K562 (cell line): Measurements from ENCODE around the gene KDM2B. TPM values are rescaled to one million over a fixed set of nuclear protein-coding genes. Genes with fewer than 3 reads are reported as not detected.
A peak's percentile ranks its signal among the peaks of the same experiment; 100 is the strongest.

Experiments used
- ATAC-seq: fragments of 200-7000 bp; cut with Tn5 transposase; 3 replicates; pipeline ENCODE4 v1.9.1; 2020; ENCODE audit warnings: moderate library complexity
- BruUV-seq: library from RNA; stranded (reverse); fragments of 400-500 nt; replicated peaks from 2 replicates; lab custom pipeline; 2021; lab: Mats Ljungman, UMichigan
- CTCF ChIA-PET: fragments of 300-600 bp; formaldehyde crosslinking; extraction: SDS; loops from one replicate; lab custom pipeline; 2021; ENCODE audit warnings: low intra/inter-chr PET ratio; lab: Yijun Ruan, JAX
- POLR2A ChIA-PET: fragments of 300-600, 350-650 bp; sonication (Branson Sonifier 250); formaldehyde crosslinking; extraction: SDS; loops from one replicate; lab custom pipeline; 2021; ENCODE audit warnings: antibody characterized with exemption, inconsistent platforms; lab: Yijun Ruan, JAX
- DNase-seq, 4 experiments: peaks; one replicate each; pipeline versions ENCODE4 v3.0.0 to v3.0.0-alpha.2; 2011 to 2018; ENCODE audit warnings: low spot score in 3 of 4, mixed read lengths in 3 of 4; ENCODE audit errors: extremely low read depth in 1 of 4
- FAIRE-seq: peaks from 2 replicates; lab custom pipeline; 2011; peaks lifted over from hg19 to GRCh38; lab: Jason Lieb, UNC
- H2AFZ ChIP-seq: 2 replicates; pipeline ENCODE4 v1.6.0; 2011; ENCODE audit warnings: low read depth, low read length, control low read depth, inconsistent platforms
- H3K27ac ChIP-seq: fragments of 200-600 bp; 3 replicates; pipeline ENCODE4 v1.8.0; 2011; ENCODE audit warnings: low read depth, mild to moderate bottlenecking, control low read depth, inconsistent platforms, low read length, moderate library complexity, mixed read lengths; ENCODE audit errors: extremely low read depth
- H3K27me3 ChIP-seq, 2 experiments: fragments of 300-600 bp in 1 of 2; 2 replicates in 1 of 2; 3 replicates in 1 of 2; pipeline versions ENCODE4 v1.6.0 to v1.8.0; 2011; ENCODE audit warnings: inconsistent platforms in 2 of 2, low read length in 2 of 2, mild to moderate bottlenecking in 1 of 2, mixed read lengths in 1 of 2, moderate library complexity in 1 of 2; ENCODE audit not compliant: control insufficient read depth in 2 of 2, insufficient read depth in 2 of 2
- H3K36me3 ChIP-seq: fragments of 300-600 bp; 3 replicates; pipeline ENCODE4 v1.8.0; 2011; ENCODE audit warnings: mild to moderate bottlenecking, low read length, inconsistent platforms; ENCODE audit not compliant: control insufficient read depth, insufficient read depth
- H3K4me1 ChIP-seq, 2 experiments: fragments of 200-600 bp in 1 of 2; replicated peaks in 1 of 2; 2 replicates in 1 of 2; 3 replicates in 1 of 2; pipeline versions ENCODE4 v1.5.1 to v1.8.0; 2011; ENCODE audit warnings: inconsistent platforms in 2 of 2, low read length in 2 of 2, mild to moderate bottlenecking in 1 of 2, mixed read lengths in 1 of 2, moderate library complexity in 1 of 2; ENCODE audit not compliant: control insufficient read depth in 2 of 2, insufficient read depth in 2 of 2
- H3K4me2 ChIP-seq: 2 replicates; pipeline ENCODE4 v1.6.1; 2011; ENCODE audit warnings: low read length, control low read depth, inconsistent platforms, mixed read lengths; ENCODE audit not compliant: insufficient read depth
- H3K4me3 ChIP-seq: fragments of 200-600 bp; sonication (generic), shearing (Covaris generic); 2 replicates; pipeline ENCODE4 v1.5.1; 2016; ENCODE audit warnings: control low read depth, inconsistent platforms
- H3K79me2 ChIP-seq: fragments of 200-600 bp; 3 replicates; pipeline ENCODE4 v1.8.0; 2011; ENCODE audit warnings: low read length, inconsistent platforms; ENCODE audit not compliant: control insufficient read depth, insufficient read depth
- H3K9ac ChIP-seq, 2 experiments: 2 replicates each; pipeline versions ENCODE4 v1.6.0 to v1.6.1; 2011; ENCODE audit warnings: low read depth in 2 of 2, low read length in 2 of 2, control low read depth in 1 of 2, inconsistent platforms in 1 of 2, mild to moderate bottlenecking in 1 of 2, mixed read lengths in 1 of 2; ENCODE audit not compliant: insufficient read depth in 1 of 2
- H3K9me1 ChIP-seq: one replicate; pipeline ENCODE4 v1.6.0; 2011; ENCODE audit warnings: inconsistent platforms, mild to moderate bottlenecking, low read length, moderate library complexity; ENCODE audit not compliant: control insufficient read depth, insufficient read depth
- H3K9me3 ChIP-seq: replicated peaks from 2 replicates; pipeline ENCODE4 v1.5.1; 2011; ENCODE audit warnings: low read depth, low read length, inconsistent platforms; ENCODE audit not compliant: control insufficient read depth, insufficient read depth
- H4K20me1 ChIP-seq: replicated peaks from 2 replicates; pipeline ENCODE4 v1.6.1; 2011; ENCODE audit warnings: low read length, inconsistent platforms, mixed read lengths; ENCODE audit not compliant: control insufficient read depth, insufficient read depth
- GTF2E2 ChIP-seq: fragments of 200-800 bp; sonication (Bioruptor generic); IDR thresholded peaks from 2 replicates; pipeline ENCODE4 v1.6.1; 2016; ENCODE audit warnings: missing genetic modification characterization, missing compliant biosample characterization
- HMGN3 ChIP-seq: IDR thresholded peaks from 2 replicates; pipeline ENCODE4 v1.6.1; 2011; ENCODE audit warnings: borderline replicate concordance, low read depth, mild to moderate bottlenecking, mixed read lengths, low read length; ENCODE audit not compliant: insufficient read length; ENCODE audit errors: extremely low read depth
- KAT7 ChIP-seq: sonication (generic); formaldehyde crosslinking; IDR thresholded peaks from 2 replicates; pipeline ENCODE4 v1.8.0; 2022; ENCODE audit warnings: missing genetic modification reagents, mild to moderate bottlenecking, borderline replicate concordance
- PPARD ChIP-seq: fragments of 250-450 bp; sonication (Bioruptor Pico); IDR thresholded peaks from 2 replicates; pipeline ENCODE4 v1.8.0; 2022; ENCODE audit warnings: inconsistent platforms, mild to moderate bottlenecking, moderate library complexity
- U2AF1 ChIP-seq: fragments of 200-400 bp; formaldehyde crosslinking; optimal IDR thresholded peaks from 2 replicates; pipeline ENCODE3; 2017; ENCODE audit warnings: mild to moderate bottlenecking, low read depth, low read length, moderate library complexity
- ZNF239 ChIP-seq: fragments of 250-450 bp; sonication (Bioruptor Pico); IDR thresholded peaks from 2 replicates; pipeline ENCODE4 v1.4.0; 2020; ENCODE audit warnings: mild to moderate bottlenecking
- ZNF253 ChIP-seq: fragments of 250-450 bp; sonication (Bioruptor Pico); conservative IDR thresholded peaks from 2 replicates; pipeline ENCODE4 v1.6.1; 2021; ENCODE audit warnings: mild to moderate bottlenecking
- ZNF445 ChIP-seq: fragments of 250-450 bp; sonication (Bioruptor Pico); IDR thresholded peaks from 2 replicates; pipeline ENCODE4 v1.4.0; 2020; ENCODE audit warnings: low read depth, mild to moderate bottlenecking, moderate library complexity
- WGBS: fragments of 100-300 bp; shearing (Covaris generic); methylation state at CpG from one replicate; pipeline ENCODE4 v1.1.6; 2016; ENCODE audit warnings: low coverage, mixed read lengths; ENCODE audit not compliant: insufficient coverage; ENCODE audit errors: missing lambda C conversion rate; 5-methylcytosine and 5-hydroxymethylcytosine counted together
- in situ Hi-C: fragments of 300-500 bp; cut with MboI; formaldehyde crosslinking; loops from 4 replicates; pipeline ENCODE4 v1.15.0; 2018; ENCODE audit warnings: inconsistent platforms, mixed read lengths
- intact Hi-C: fragments of 100-400 bp; cut with micrococcal nuclease; formaldehyde crosslinking; loops from 2 replicates; pipeline ENCODE4 v1.14.2; 2022
- polyA plus RNA-seq, 8 experiments: library from polyadenylated mRNA; depleted of rRNA in 4 of 8; stranded (reverse) in 5 of 8; unstranded in 3 of 8; fragments of >200 nt; fragmentation: Nextera tagmentation in 2 of 8; fragmentation: Illumina TruSeq in 1 of 8; extraction: Ambion mirVana in 2 of 8; extraction: Trizol in 1 of 8; gene quantifications; 2 replicates each; pipeline versions ENCODE4 v1.2.1 to v1.2.3, GENCODE V29; 2011 to 2014; ENCODE audit warnings: inconsistent platforms in 1 of 8, missing spikeins in 1 of 8
- total RNA-seq, 7 experiments: library from RNA; depleted of rRNA in 6 of 7; stranded (reverse); fragments of >200 nt in 6 of 7; fragmentation: Illumina TruSeq in 2 of 7; extraction: Trizol in 2 of 7; gene quantifications; 2 replicates each; pipeline versions ENCODE4 v1.2.1 to v1.2.3, GENCODE V29; 2011 to 2021; ENCODE audit warnings: low replicate concordance in 1 of 7
- TF ChIP-seq, protein P1 (sequence below): fragments of 450-650 bp; conservative IDR thresholded peaks from 2 replicates; pipeline ENCODE4 v1.6.1; 2016; ENCODE audit warnings: missing genetic modification characterization, low read depth, mild to moderate bottlenecking, control low read depth, missing compliant biosample characterization
- TF ChIP-seq, protein P2 (sequence below): fragments of 450-650 bp; IDR thresholded peaks from 2 replicates; pipeline ENCODE4 v1.6.1; 2016; ENCODE audit warnings: mild to moderate bottlenecking
- TF ChIP-seq, protein P3 (sequence below): sonication (generic); formaldehyde crosslinking; IDR thresholded peaks from 2 replicates; pipeline ENCODE4 v1.8.0; 2022; ENCODE audit warnings: mild to moderate bottlenecking, low read depth, missing genetic modification reagents
- TF ChIP-seq, protein P4 (sequence below): sonication (generic); formaldehyde crosslinking; IDR thresholded peaks from 2 replicates; pipeline ENCODE4 v1.8.1; 2023; ENCODE audit warnings: mild to moderate bottlenecking, missing genetic modification reagents

The KDM2B gene
- total and polyA plus RNA-seq, 9 of the 15 experiments (the other 6 are each of a cell fraction or from before 2014, with no cell fraction given), result 7.4 to 50.5 (median 22.5) TPM

DNA sequence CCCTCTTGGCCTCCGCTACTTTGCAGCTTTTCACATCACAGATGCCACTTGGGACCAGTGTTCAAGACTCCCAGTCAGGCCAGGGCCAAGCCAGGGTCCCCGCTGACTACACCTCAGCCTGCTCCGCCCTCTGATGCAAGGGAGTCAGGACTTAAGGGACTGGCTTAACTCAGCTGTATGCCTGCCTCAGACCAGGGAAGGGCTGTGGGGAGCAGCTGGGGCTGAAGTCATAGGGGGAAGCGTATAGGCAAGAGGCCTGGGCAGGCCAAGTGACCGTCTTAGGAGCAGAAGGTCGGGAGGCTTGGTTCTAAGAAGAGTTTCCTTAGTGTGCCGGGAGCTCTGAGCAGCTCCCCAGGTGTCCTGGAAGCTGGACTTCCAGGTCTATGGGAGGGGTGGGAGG is 21.9 kb downstream of the KDM2B start:
- intact Hi-C loops (no loop called here), in situ Hi-C loops (no loop called here)
- Histone ChIP-seq H3K9me1 (no peaks in the 10 kb centered on the region), H3K4me3 (no peak overlapping the region), H3K9me3 (no peaks in the 10 kb centered on the region), H3K27ac (no peak overlapping the region), H3K36me3 (no peaks in the 10 kb centered on the region), H3K4me2 (no peak overlapping the region), H4K20me1 (no peaks in the 10 kb centered on the region), H3K4me1 (peaks cover 0 to 4% of the 10 kb centered on the region in 2 experiments; a peak in 1 of 5 replicates), H3K27me3 (no peaks in the 10 kb centered on the region), H3K79me2 (no peaks in the 10 kb centered on the region), H3K9ac (peak overlapping the region in 1 of 2 experiments; percentile 77; a peak in 2 of 4 replicates), H2AFZ (no peak overlapping the region)
- FAIRE-seq (no peak), DNase-seq (no peak), ATAC-seq (peak; percentile 57)
- ChIA-PET POLR2A (interaction anchor here (0.7 kb wide), 1 partner anchor 337 kb away, joined by 5 read pairs; no protein-coding TSS in a partner anchor), CTCF (no interaction called here)
- BruUV-seq, result no TSS peak
- 63% methylated on average over 7 of the region's 7 CpGs for WGBS
- TF ChIP-seq, protein P1, sequence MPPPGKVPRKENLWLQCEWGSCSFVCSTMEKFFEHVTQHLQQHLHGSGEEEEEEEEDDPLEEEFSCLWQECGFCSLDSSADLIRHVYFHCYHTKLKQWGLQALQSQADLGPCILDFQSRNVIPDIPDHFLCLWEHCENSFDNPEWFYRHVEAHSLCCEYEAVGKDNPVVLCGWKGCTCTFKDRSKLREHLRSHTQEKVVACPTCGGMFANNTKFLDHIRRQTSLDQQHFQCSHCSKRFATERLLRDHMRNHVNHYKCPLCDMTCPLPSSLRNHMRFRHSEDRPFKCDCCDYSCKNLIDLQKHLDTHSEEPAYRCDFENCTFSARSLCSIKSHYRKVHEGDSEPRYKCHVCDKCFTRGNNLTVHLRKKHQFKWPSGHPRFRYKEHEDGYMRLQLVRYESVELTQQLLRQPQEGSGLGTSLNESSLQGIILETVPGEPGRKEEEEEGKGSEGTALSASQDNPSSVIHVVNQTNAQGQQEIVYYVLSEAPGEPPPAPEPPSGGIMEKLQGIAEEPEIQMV (tag), result no peak
- TF ChIP-seq, protein P2, sequence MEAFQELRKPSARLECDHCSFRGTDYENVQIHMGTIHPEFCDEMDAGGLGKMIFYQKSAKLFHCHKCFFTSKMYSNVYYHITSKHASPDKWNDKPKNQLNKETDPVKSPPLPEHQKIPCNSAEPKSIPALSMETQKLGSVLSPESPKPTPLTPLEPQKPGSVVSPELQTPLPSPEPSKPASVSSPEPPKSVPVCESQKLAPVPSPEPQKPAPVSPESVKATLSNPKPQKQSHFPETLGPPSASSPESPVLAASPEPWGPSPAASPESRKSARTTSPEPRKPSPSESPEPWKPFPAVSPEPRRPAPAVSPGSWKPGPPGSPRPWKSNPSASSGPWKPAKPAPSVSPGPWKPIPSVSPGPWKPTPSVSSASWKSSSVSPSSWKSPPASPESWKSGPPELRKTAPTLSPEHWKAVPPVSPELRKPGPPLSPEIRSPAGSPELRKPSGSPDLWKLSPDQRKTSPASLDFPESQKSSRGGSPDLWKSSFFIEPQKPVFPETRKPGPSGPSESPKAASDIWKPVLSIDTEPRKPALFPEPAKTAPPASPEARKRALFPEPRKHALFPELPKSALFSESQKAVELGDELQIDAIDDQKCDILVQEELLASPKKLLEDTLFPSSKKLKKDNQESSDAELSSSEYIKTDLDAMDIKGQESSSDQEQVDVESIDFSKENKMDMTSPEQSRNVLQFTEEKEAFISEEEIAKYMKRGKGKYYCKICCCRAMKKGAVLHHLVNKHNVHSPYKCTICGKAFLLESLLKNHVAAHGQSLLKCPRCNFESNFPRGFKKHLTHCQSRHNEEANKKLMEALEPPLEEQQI, result no peak
- TF ChIP-seq ZNF253 (CRISPR knock-in tag) (no peak), PPARD (CRISPR knock-in tag) (no peak), KAT7 (CRISPR knock-in tag) (no peak), HMGN3 (no peak), GTF2E2 (tag) (no peak), ZNF445 (CRISPR knock-in tag) (no peak), ZNF239 (CRISPR knock-in tag) (no peak), U2AF1 (no peak)
- TF ChIP-seq, protein P3, sequence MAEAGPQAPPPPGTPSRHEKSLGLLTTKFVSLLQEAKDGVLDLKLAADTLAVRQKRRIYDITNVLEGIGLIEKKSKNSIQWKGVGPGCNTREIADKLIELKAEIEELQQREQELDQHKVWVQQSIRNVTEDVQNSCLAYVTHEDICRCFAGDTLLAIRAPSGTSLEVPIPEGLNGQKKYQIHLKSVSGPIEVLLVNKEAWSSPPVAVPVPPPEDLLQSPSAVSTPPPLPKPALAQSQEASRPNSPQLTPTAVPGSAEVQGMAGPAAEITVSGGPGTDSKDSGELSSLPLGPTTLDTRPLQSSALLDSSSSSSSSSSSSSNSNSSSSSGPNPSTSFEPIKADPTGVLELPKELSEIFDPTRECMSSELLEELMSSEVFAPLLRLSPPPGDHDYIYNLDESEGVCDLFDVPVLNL (CRISPR knock-in tag), result no peak
- TF ChIP-seq, protein P4, sequence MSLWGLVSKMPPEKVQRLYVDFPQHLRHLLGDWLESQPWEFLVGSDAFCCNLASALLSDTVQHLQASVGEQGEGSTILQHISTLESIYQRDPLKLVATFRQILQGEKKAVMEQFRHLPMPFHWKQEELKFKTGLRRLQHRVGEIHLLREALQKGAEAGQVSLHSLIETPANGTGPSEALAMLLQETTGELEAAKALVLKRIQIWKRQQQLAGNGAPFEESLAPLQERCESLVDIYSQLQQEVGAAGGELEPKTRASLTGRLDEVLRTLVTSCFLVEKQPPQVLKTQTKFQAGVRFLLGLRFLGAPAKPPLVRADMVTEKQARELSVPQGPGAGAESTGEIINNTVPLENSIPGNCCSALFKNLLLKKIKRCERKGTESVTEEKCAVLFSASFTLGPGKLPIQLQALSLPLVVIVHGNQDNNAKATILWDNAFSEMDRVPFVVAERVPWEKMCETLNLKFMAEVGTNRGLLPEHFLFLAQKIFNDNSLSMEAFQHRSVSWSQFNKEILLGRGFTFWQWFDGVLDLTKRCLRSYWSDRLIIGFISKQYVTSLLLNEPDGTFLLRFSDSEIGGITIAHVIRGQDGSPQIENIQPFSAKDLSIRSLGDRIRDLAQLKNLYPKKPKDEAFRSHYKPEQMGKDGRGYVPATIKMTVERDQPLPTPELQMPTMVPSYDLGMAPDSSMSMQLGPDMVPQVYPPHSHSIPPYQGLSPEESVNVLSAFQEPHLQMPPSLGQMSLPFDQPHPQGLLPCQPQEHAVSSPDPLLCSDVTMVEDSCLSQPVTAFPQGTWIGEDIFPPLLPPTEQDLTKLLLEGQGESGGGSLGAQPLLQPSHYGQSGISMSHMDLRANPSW, result no peak
